Activated CD8-positive, alpha-beta memory T cell treated with anti-CD3 and anti-CD28 coated beads for 36 hours (primary cell): ENCODE results near the gene CDC45. TPM values are rescaled to one million over a fixed set of nuclear protein-coding genes. Genes with fewer than 3 reads are reported as not detected.
"Not testable (repeated sequence)": the region's sequence is repeated elsewhere in the genome, so short reads cannot be mapped to it uniquely, and the experiment has no call there.

Source experiments
- CTCF ChIA-PET: fragments of 350-600 bp; sonication (Branson Sonifier 250); formaldehyde crosslinking; loops from one replicate; lab custom pipeline; 2021; ENCODE audit warnings: antibody characterized with exemption; lab: Charles Lee
- POLR2A ChIA-PET: fragments of 350-600 bp; sonication (Branson Sonifier 250); formaldehyde crosslinking; loops from one replicate; lab custom pipeline; 2021; ENCODE audit warnings: antibody characterized with exemption; lab: Charles Lee
- total RNA-seq, 2 experiments: library from RNA; stranded (reverse); gene quantifications; one replicate each; pipeline ENCODE4 v1.2.3, GENCODE V29; 2021

The CDC45 gene
- total RNA-seq = 100 to 1,000 TPM; 114 to 115 TPM

GRCh38 chr22:19479355-19480172 is at the start of gene CDC45:
Gene CDC45 (plus strand): TSS chr22:19479920. CDS start chr22:19479969, 49 bp downstream.
- POLR2A ChIA-PET = interaction anchor here (0.6 to 0.7 kb wide), 4 partner anchors 53 to 336 kb away, joined by 3 to 4 read pairs (median 3); partner anchors contain the start of gene ESS2
- CTCF ChIA-PET = interaction anchor here (1.2 to 1.7 kb wide), 2 partner anchors 32 to 150 kb away, joined by 4 read pairs; partner anchors contain the start of gene C22orf39

GRCh38 chr22:19429950-19430889 is 49.5 kb upstream of the CDC45 start:
- POLR2A ChIA-PET = interaction anchor here (0.8 to 2.0 kb wide), 2 partner anchors 10 to 48 kb away, joined by 3 to 6 read pairs; no protein-coding TSS in a partner anchor
- CTCF ChIA-PET = no interaction called here

- ChIA-PET POLR2A (interaction anchor here (0.8 to 2.1 kb wide), 5 partner anchors 10 to 287 kb away, joined by 3 to 13 read pairs (median 4); partner anchors contain the start of genes C22orf39, ESS2 and SLC25A1), CTCF (interaction anchor here (1.0 to 1.2 kb wide), 2 partner anchors 10 to 18 kb away, joined by 3 read pairs; no protein-coding TSS in a partner anchor)
These were observed 48.7 kb upstream of the CDC45 start for GRCh38 chr22:19430890-19431541.

GRCh38 chr22:19431649-19432132 is 48.0 kb upstream of the CDC45 start, which contains the start of gene HIRA:
Gene HIRA (minus strand): TSS chr22:19431733. CDS start chr22:19431476, 257 bp downstream.
- ChIA-PET POLR2A (interaction anchor here (0.9 to 2.1 kb wide), 4 partner anchors 11 to 287 kb away, joined by 3 to 13 read pairs (median 5); partner anchors contain the start of genes C22orf39, ESS2 and SLC25A1), CTCF (interaction anchor here (1.0 to 1.2 kb wide), 2 partner anchors 10 to 17 kb away, joined by 3 read pairs; no protein-coding TSS in a partner anchor)

- POLR2A ChIA-PET = interaction anchor here (0.9 to 2.1 kb wide), 4 partner anchors 12 to 288 kb away, joined by 3 to 13 read pairs (median 5); partner anchors contain the start of genes C22orf39, ESS2 and SLC25A1
- CTCF ChIA-PET = interaction anchor here (0.8 to 1.2 kb wide), 2 partner anchors 17 to 197 kb away, joined by 3 read pairs; no protein-coding TSS in a partner anchor
These were observed 47.4 kb upstream of the CDC45 start, which contains the start of gene MRPL40 for GRCh38 chr22:19432133-19432851. Gene MRPL40 (plus strand): TSS chr22:19432545. CDS start chr22:19432555, 10 bp downstream.

- ChIA-PET CTCF (interaction anchor here (2.0 kb wide), 1 partner anchor 13 kb away, joined by 9 read pairs; the partner anchor contains the start of gene C22orf39), POLR2A (interaction anchor here (0.6 kb wide), 1 partner anchor 13 kb away, joined by 3 read pairs; the partner anchor contains the start of gene C22orf39)
These were observed 45.3 kb upstream of the CDC45 start for GRCh38 chr22:19434401-19434800.

- POLR2A ChIA-PET = interaction anchor here (0.7 kb wide), 1 partner anchor 9 kb away, joined by 3 read pairs; no protein-coding TSS in a partner anchor
- CTCF ChIA-PET = interaction anchor here (2.0 kb wide), 1 partner anchor 13 kb away, joined by 9 read pairs; the partner anchor contains the start of gene C22orf39
These were observed 44.7 kb upstream of the CDC45 start for GRCh38 chr22:19434829-19435580.

- CTCF ChIA-PET = interaction anchor here (0.6 kb wide), 1 partner anchor 301 kb away, joined by 5 read pairs; no protein-coding TSS in a partner anchor
- POLR2A ChIA-PET = not testable (repeated sequence)
These were observed 43.1 kb upstream of the CDC45 start for GRCh38 chr22:19436444-19437161.

- CTCF ChIA-PET = no interaction called here
- POLR2A ChIA-PET = no interaction called here
These were observed 41.4 kb upstream of the CDC45 start for GRCh38 chr22:19438298-19438697.

- POLR2A ChIA-PET = interaction anchor here (0.7 kb wide), 2 partner anchors 19 to 1200 kb away, joined by 4 to 6 read pairs; no protein-coding TSS in a partner anchor
- CTCF ChIA-PET = no interaction called here
These were observed 39.1 kb upstream of the CDC45 start for GRCh38 chr22:19440411-19441195.

GRCh38 chr22:19442166-19442565 is 37.6 kb upstream of the CDC45 start:
- ChIA-PET POLR2A (no interaction called here), CTCF (no interaction called here)

- ChIA-PET POLR2A (interaction anchor here (0.7 kb wide), 1 partner anchor 9 kb away, joined by 3 read pairs; no protein-coding TSS in a partner anchor), CTCF (interaction anchor here (0.6 kb wide), 1 partner anchor 23 kb away, joined by 7 read pairs; no protein-coding TSS in a partner anchor)
These were observed 36.0 kb upstream of the CDC45 start for GRCh38 chr22:19443544-19444211.

- POLR2A ChIA-PET = not testable (repeated sequence)
- CTCF ChIA-PET = interaction anchor here (0.6 to 1.5 kb wide), 2 partner anchors 13 to 15 kb away, joined by 3 read pairs; no protein-coding TSS in a partner anchor
These were observed 34.3 kb upstream of the CDC45 start for GRCh38 chr22:19445279-19445982.
